ENCODE data around the gene ASB6. TPM values are rescaled to one million over a fixed set of nuclear protein-coding genes. Genes with fewer than 3 reads are reported as not detected.

The ASB6 gene
- total RNA-seq, 1 experiment from 2014 or later = 24.4 TPM

GRCh38 chr9:129653823-129654553 is 12.0 kb upstream of the ASB6 start:
- H3K9me3 ChIP-seq = no peaks in the 10 kb centered on the region

GRCh38 chr9:129650680-129651235 is 8.8 kb upstream of the ASB6 start:
- no peaks in the 10 kb centered on the region for H3K27me3 ChIP-seq
- no peaks in the 10 kb centered on the region for H3K9me3 ChIP-seq
- no peaks in the 10 kb centered on the region for H3K36me3 ChIP-seq
- H3K4me3 ChIP-seq = no peak overlapping the region
- no peak for DNase-seq

More at GRCh38 chr9:129653823-129654553, 12.0 kb upstream of the ASB6 start:
- Histone ChIP-seq H3K4me3 (no peak overlapping the region), H3K27me3 (no peaks in the 10 kb centered on the region), H3K36me3 (no peaks in the 10 kb centered on the region)
- DNase-seq = no peak

GRCh38 chr9:129649726-129650679 is 8.1 kb upstream of the ASB6 start:
- Histone ChIP-seq H3K27me3 (no peaks in the 10 kb centered on the region), H3K36me3 (no peaks in the 10 kb centered on the region), H3K9me3 (no peaks in the 10 kb centered on the region), H3K4me3 (no peak overlapping the region)
- DNase-seq = no peak

- H3K27me3 ChIP-seq = no peaks in the 10 kb centered on the region
- H3K9me3 ChIP-seq = no peaks in the 10 kb centered on the region
- no peaks in the 10 kb centered on the region for H3K36me3 ChIP-seq
- no peak for DNase-seq
- H3K4me3 ChIP-seq = no peak overlapping the region
These were observed 6.8 kb upstream of the ASB6 start for GRCh38 chr9:129648764-129649115.

- Histone ChIP-seq H3K27me3 (no peaks in the 10 kb centered on the region), H3K4me3 (no peak overlapping the region), H3K9me3 (no peaks in the 10 kb centered on the region), H3K36me3 (no peaks in the 10 kb centered on the region)
- DNase-seq = no peak
These were observed 6.3 kb upstream of the ASB6 start for GRCh38 chr9:129648092-129648763.

GRCh38 chr9:129647635-129648034 is 5.7 kb upstream of the ASB6 start:
- Histone ChIP-seq H3K27me3 (no peaks in the 10 kb centered on the region), H3K36me3 (no peaks in the 10 kb centered on the region)

GRCh38 chr9:129646654-129647053 is 4.7 kb upstream of the ASB6 start:
- H3K9me3 ChIP-seq = no peaks in the 10 kb centered on the region
- no peaks in the 10 kb centered on the region for H3K27me3 ChIP-seq
- DNase-seq = no peak
- no peaks in the 10 kb centered on the region for H3K36me3 ChIP-seq
- no peak overlapping the region for H3K4me3 ChIP-seq

More at GRCh38 chr9:129647635-129648034, 5.7 kb upstream of the ASB6 start:
- Histone ChIP-seq H3K4me3 (no peak overlapping the region), H3K9me3 (no peaks in the 10 kb centered on the region)
- DNase-seq = no peak

GRCh38 chr9:129646252-129646651 is 4.3 kb upstream of the ASB6 start:
- Histone ChIP-seq H3K36me3 (no peaks in the 10 kb centered on the region), H3K4me3 (no peak overlapping the region), H3K9me3 (no peaks in the 10 kb centered on the region), H3K27me3 (no peaks in the 10 kb centered on the region)
- DNase-seq = no peak

GRCh38 chr9:129644902-129645301 is 3.0 kb upstream of the ASB6 start:
- Histone ChIP-seq H3K27me3 (no peaks in the 10 kb centered on the region), H3K36me3 (no peaks in the 10 kb centered on the region; the same call in 1 of the 2 replicates), H3K9me3 (no peaks in the 10 kb centered on the region), H3K4me3 (no peak overlapping the region)
- no peak for DNase-seq

- Histone ChIP-seq H3K9me3 (no peaks in the 10 kb centered on the region), H3K36me3 (peaks cover 5% of the 10 kb centered on the region), H3K4me3 (no peak overlapping the region), H3K27me3 (no peaks in the 10 kb centered on the region)
- DNase-seq = no peak
These were observed 2.4 kb upstream of the ASB6 start for GRCh38 chr9:129644365-129644764.

- DNase-seq = no peak
- Histone ChIP-seq H3K9me3 (no peaks in the 10 kb centered on the region), H3K36me3 (peaks cover 12% of the 10 kb centered on the region), H3K4me3 (no peak overlapping the region), H3K27me3 (no peaks in the 10 kb centered on the region)
These were observed 1.8 kb upstream of the ASB6 start for GRCh38 chr9:129643706-129644105.

GRCh38 chr9:129640871-129641749 is 841 bp downstream of the ASB6 start:
- DNase-seq = no peak
- Histone ChIP-seq H3K36me3 (peaks cover 27% of the 10 kb centered on the region), H3K9me3 (no peaks in the 10 kb centered on the region), H3K4me3 (peak overlapping the region; percentile 74), H3K27me3 (no peaks in the 10 kb centered on the region)

- Histone ChIP-seq H3K27me3 (no peaks in the 10 kb centered on the region), H3K36me3 (peaks cover 34% of the 10 kb centered on the region), H3K4me3 (peak overlapping the region; percentile 74), H3K9me3 (no peaks in the 10 kb centered on the region)
- no peak for DNase-seq
These were observed 1.7 kb downstream of the ASB6 start for GRCh38 chr9:129640086-129640870.

GRCh38 chr9:129639756-129640085 is 2.2 kb downstream of the ASB6 start:
- Histone ChIP-seq H3K36me3 (peaks cover 40% of the 10 kb centered on the region), H3K27me3 (no peaks in the 10 kb centered on the region), H3K4me3 (no peak overlapping the region), H3K9me3 (no peaks in the 10 kb centered on the region)
- DNase-seq = no peak

- no peak overlapping the region for H3K4me3 ChIP-seq
- peaks cover 43% of the 10 kb centered on the region for H3K36me3 ChIP-seq
- DNase-seq = no peak
- H3K9me3 ChIP-seq = no peaks in the 10 kb centered on the region
- no peaks in the 10 kb centered on the region for H3K27me3 ChIP-seq
These were observed 2.8 kb downstream of the ASB6 start for GRCh38 chr9:129639034-129639630.
